CD4-positive, alpha-beta T cell treated with Interleukin-2 at 100 ng/mL for 4 hours (primary cell): ENCODE results near the gene MAL.

Experiments
- DNase-seq: peaks from one replicate; pipeline ENCODE4 v3.0.0-alpha.2; 2020; ENCODE audit warnings: low spot score

MAL gene

DNA sequence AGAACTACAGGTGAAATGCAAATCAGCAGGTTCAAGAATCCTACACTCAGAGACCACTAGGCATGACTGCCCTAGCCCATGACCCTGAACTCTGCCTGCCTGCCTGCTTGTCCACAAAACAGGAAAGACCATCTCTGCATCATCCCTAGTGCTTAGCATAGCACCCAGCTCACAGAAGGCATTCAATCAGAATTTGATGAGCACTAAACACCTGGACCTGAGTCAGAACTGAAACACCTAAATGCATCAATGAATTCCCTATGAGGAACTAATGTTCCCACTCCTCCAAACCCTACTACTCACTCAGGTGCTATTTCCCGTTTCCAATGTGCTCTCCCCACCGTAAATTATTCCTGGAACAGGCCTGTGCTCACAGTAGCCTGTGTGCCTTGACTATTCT is 74.4 kb downstream of the MAL start:
- DNase-seq: no peak
